ENCODE results near the gene LLGL1.

Gene LLGL1

DNA sequence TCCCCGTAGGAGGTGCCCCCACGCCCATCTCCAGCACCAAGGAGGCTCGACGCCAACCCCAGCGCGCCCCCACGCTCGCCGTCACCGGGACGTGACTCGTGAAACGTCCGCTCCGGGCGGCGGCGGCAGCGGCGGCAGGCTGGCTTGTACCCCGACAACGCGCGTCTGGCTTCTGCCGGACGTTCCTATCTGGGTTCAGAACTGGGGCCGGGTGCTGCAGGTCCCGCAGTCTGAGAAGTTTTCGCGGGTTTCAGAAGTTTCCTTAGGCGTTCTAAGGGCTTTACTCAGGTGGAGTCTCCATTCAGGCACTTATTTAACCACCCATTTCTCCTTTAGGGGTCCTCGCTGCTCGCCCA lies 42.5 kb upstream of the LLGL1 start:
- Histone ChIP-seq H3K79me1 (ENCODE audit: low read depth, low read length) (peaks cover 5% of the 10 kb centered on the region), H4K91ac (ENCODE audit: low read depth, low read length, poor library complexity) (no peak overlapping the region), H3K4me2 (ENCODE audit: insufficient read depth, low read length, poor library complexity, severe bottlenecking) (peak overlapping the region; percentile 85), H3K9me3 (replicated peaks in 1 of 2; ENCODE audit: control insufficient read depth in 2 of 2, insufficient read depth in 1 of 2, low read depth in 1 of 2, low read length in 2 of 2) (no peaks in the 10 kb centered on the region), H3K4ac (ENCODE audit: low read length) (no peak overlapping the region), H3K36me3 (replicated peaks in 1 of 2; ENCODE audit: control insufficient read depth in 2 of 2, insufficient read depth in 2 of 2, low read length in 2 of 2) (peaks cover 15 to 30% of the 10 kb centered on the region in 2 donors), H3K9ac (ENCODE audit: low read depth, low read length, poor library complexity) (peak overlapping the region; percentile 83), H2AFZ (ENCODE audit: low read length) (peak overlapping the region; percentile 95), H3K27ac (replicated peaks; ENCODE audit: low read length) (peak overlapping the region; percentile 99), H3K27me3 (ENCODE audit: control insufficient read depth in 3 of 3, insufficient read depth in 3 of 3, low read depth in 1 of 3, low read length in 3 of 3) (no peaks in the 10 kb centered on the region), H3K14ac (ENCODE audit: low read length) (no peak overlapping the region), H2BK12ac (ENCODE audit: low read length) (no peak overlapping the region), H3K23ac (ENCODE audit: low read depth, low read length, poor library complexity) (peak overlapping the region; percentile 87), H3K18ac (ENCODE audit: low read length) (peak overlapping the region; percentile 96), H2BK120ac (ENCODE audit: low read depth, low read length) (no peak overlapping the region), H2AK5ac (ENCODE audit: low read depth, low read length) (no peak overlapping the region), H4K8ac (ENCODE audit: low read depth, low read length) (no peak overlapping the region), H3K4me1 (ENCODE audit: control insufficient read depth in 2 of 2, insufficient read depth in 1 of 2, low read depth in 1 of 2, low read length in 2 of 2) (peaks cover 29 to 42% of the 10 kb centered on the region in 2 donors), H2BK5ac (ENCODE audit: low read length) (peak overlapping the region; percentile 97), H3K4me3 (ENCODE audit: low read length in 2 of 2) (peak overlapping the region; percentile 80 to 89), H2BK15ac (ENCODE audit: low read length) (no peak overlapping the region)
- no CpG with 5 or more reads among the region's 33 CpGs for WGBS, 2 donors (ENCODE audit: extremely low coverage in 2 of 2, insufficient read length in 2 of 2, insufficient replicate concordance in 1 of 2)
- DNase-seq (ENCODE audit: low spot score), result no peak

DNA sequence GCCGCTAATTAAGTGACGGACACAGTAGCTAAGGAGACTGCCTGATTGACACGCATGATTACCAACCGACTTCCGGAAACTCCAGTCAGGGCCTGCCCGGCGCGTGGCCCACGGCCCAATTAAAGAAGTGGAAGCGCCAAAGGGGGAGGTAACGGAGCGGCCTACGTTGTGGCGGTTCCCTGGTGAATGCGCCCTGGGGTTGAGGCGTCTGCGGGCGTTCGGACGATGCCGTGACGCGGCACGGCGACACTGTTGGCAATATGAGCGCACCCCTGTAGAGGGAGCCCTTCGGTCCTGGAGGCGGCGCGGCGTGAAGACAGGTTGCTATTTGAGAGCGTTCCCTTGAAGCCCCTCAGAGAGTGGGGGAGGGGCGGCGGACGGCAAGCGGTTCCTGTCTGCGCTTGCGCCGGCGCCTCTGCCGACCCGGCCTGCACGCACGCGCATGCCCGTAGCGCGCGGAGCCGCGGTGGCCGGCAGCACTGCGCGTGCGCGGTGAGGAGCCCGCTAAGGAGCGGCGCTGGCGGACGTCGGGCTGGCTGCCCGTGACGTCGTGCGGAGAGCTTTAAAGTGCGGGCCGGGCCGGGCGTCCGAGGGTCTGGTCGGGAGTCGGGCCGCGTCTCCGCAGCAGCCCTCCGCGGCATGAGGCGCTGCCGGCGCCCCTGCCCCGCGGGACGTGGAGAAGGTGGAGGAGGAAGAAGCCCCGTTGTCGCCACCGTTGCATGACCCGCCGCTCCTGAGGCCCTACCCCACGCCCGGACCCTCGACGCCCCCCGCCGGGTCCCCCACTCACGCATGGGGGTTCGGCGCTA lies 41.9 kb upstream of the LLGL1 start, which contains the start of gene ALKBH5:
Gene ALKBH5, plus strand, starts transcription at position 495 of the 809 bp plus-strand sequence. CDS start 416 bp downstream, outside the sequence.
- Histone ChIP-seq H3K9me3 (replicated peaks in 1 of 2; ENCODE audit: control insufficient read depth in 2 of 2, insufficient read depth in 1 of 2, low read depth in 1 of 2, low read length in 2 of 2) (no peaks in the 10 kb centered on the region), H3K4ac (ENCODE audit: low read length) (no peak within 1 kb of the TSS), H2BK15ac (ENCODE audit: low read length) (no peak within 1 kb of the TSS), H4K91ac (ENCODE audit: low read depth, low read length, poor library complexity) (no peak within 1 kb of the TSS), H2BK5ac (ENCODE audit: low read length) (peak within 1 kb of the TSS; percentile 97), H3K14ac (ENCODE audit: low read length) (peak within 1 kb of the TSS; percentile 97), H3K23ac (ENCODE audit: low read depth, low read length, poor library complexity) (peak within 1 kb of the TSS; percentile 96), H4K8ac (ENCODE audit: low read depth, low read length) (no peak within 1 kb of the TSS), H3K27ac (replicated peaks; ENCODE audit: low read length) (peak within 1 kb of the TSS; percentile 100), H2BK12ac (ENCODE audit: low read length) (no peak within 1 kb of the TSS), H3K18ac (ENCODE audit: low read length) (peak within 1 kb of the TSS; percentile 99), H3K4me1 (ENCODE audit: control insufficient read depth in 2 of 2, insufficient read depth in 1 of 2, low read depth in 1 of 2, low read length in 2 of 2) (peaks cover 33 to 39% of the 10 kb centered on the region in 2 donors), H3K4me3 (ENCODE audit: low read length in 2 of 2) (peak within 1 kb of the TSS; percentile 89 to 97), H3K79me1 (ENCODE audit: low read depth, low read length) (peaks cover 7% of the 10 kb centered on the region), H2AFZ (ENCODE audit: low read length) (peak within 1 kb of the TSS; percentile 95), H3K4me2 (ENCODE audit: insufficient read depth, low read length, poor library complexity, severe bottlenecking) (peak within 1 kb of the TSS; percentile 99), H3K9ac (ENCODE audit: low read depth, low read length, poor library complexity) (peak within 1 kb of the TSS; percentile 100), H2BK120ac (ENCODE audit: low read depth, low read length) (no peak within 1 kb of the TSS), H3K27me3 (ENCODE audit: control insufficient read depth in 3 of 3, insufficient read depth in 3 of 3, low read depth in 1 of 3, low read length in 3 of 3) (no peaks in the 10 kb centered on the region), H3K36me3 (replicated peaks in 1 of 2; ENCODE audit: control insufficient read depth in 2 of 2, insufficient read depth in 2 of 2, low read length in 2 of 2) (peaks cover 18 to 36% of the 10 kb centered on the region in 2 donors), H2AK5ac (ENCODE audit: low read depth, low read length) (peak within 1 kb of the TSS; percentile 77)
- WGBS, 2 donors (ENCODE audit: extremely low coverage in 2 of 2, insufficient read length in 2 of 2, insufficient replicate concordance in 1 of 2), result no CpG with 5 or more reads among the region's 98 CpGs
- DNase-seq (ENCODE audit: low spot score), result peak; percentile 99

DNA sequence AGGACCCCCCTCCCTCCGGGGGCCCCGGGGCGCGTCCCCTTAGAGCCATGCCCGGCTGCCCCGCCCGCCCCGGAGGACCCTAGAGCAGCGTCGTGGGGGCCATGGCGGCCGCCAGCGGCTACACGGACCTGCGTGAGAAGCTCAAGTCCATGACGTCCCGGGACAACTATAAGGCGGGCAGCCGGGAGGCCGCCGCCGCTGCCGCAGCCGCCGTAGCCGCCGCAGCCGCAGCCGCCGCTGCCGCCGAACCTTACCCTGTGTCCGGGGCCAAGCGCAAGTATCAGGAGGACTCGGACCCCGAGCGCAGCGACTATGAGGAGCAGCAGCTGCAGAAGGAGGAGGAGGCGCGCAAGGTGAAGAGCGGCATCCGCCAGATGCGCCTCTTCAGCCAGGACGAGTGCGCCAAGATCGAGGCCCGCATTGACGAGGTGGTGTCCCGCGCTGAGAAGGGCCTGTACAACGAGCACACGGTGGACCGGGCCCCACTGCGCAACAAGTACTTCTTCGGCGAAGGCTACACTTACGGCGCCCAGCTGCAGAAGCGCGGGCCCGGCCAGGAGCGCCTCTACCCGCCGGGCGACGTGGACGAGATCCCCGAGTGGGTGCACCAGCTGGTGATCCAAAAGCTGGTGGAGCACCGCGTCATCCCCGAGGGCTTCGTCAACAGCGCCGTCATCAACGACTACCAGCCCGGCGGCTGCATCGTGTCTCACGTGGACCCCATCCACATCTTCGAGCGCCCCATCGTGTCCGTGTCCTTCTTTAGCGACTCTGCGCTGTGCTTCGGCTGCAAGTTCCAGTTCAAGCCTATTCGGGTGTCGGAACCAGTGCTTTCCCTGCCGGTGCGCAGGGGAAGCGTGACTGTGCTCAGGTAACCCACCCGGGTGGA lies 41.0 kb upstream of the LLGL1 start:
- no peak overlapping the region for H3K27ac ChIP-seq (replicated peaks; ENCODE audit: low read length)
- H3K9ac ChIP-seq (ENCODE audit: low read depth, low read length, poor library complexity), result peak overlapping the region; percentile 97
- H3K14ac ChIP-seq (ENCODE audit: low read length), result peak overlapping the region; percentile 92
- H2BK5ac ChIP-seq (ENCODE audit: low read length), result peak overlapping the region; percentile 97
- no peak overlapping the region for H2BK120ac ChIP-seq (ENCODE audit: low read depth, low read length)
- H3K4me3 ChIP-seq (ENCODE audit: low read length in 2 of 2), result peak overlapping the region; percentile 89 to 97
- H3K18ac ChIP-seq (ENCODE audit: low read length), result peak overlapping the region; percentile 64
- peaks cover 32 to 33% of the 10 kb centered on the region in 2 donors for H3K4me1 ChIP-seq (ENCODE audit: control insufficient read depth in 2 of 2, insufficient read depth in 1 of 2, low read depth in 1 of 2, low read length in 2 of 2)
- no peaks in the 10 kb centered on the region for H3K9me3 ChIP-seq (replicated peaks in 1 of 2; ENCODE audit: control insufficient read depth in 2 of 2, insufficient read depth in 1 of 2, low read depth in 1 of 2, low read length in 2 of 2)
- no peak overlapping the region for H2BK15ac ChIP-seq (ENCODE audit: low read length)
- no peak overlapping the region for H3K4ac ChIP-seq (ENCODE audit: low read length)
- no peak overlapping the region for H4K8ac ChIP-seq (ENCODE audit: low read depth, low read length)
- DNase-seq (ENCODE audit: low spot score), result peak; percentile 33
- no peak overlapping the region for H2BK12ac ChIP-seq (ENCODE audit: low read length)
- no peaks in the 10 kb centered on the region for H3K27me3 ChIP-seq (ENCODE audit: control insufficient read depth in 3 of 3, insufficient read depth in 3 of 3, low read depth in 1 of 3, low read length in 3 of 3)
- peaks cover 19 to 43% of the 10 kb centered on the region in 2 donors for H3K36me3 ChIP-seq (replicated peaks in 1 of 2; ENCODE audit: control insufficient read depth in 2 of 2, insufficient read depth in 2 of 2, low read length in 2 of 2)
- no CpG with 5 or more reads among the region's 92 CpGs for WGBS, 2 donors (ENCODE audit: extremely low coverage in 2 of 2, insufficient read length in 2 of 2, insufficient replicate concordance in 1 of 2)
- peaks cover 7% of the 10 kb centered on the region for H3K79me1 ChIP-seq (ENCODE audit: low read depth, low read length)
- peak overlapping the region; percentile 99 for H3K4me2 ChIP-seq (ENCODE audit: insufficient read depth, low read length, poor library complexity, severe bottlenecking)
- peak overlapping the region; percentile 20 for H2AK5ac ChIP-seq (ENCODE audit: low read depth, low read length)
- peak overlapping the region; percentile 96 for H3K23ac ChIP-seq (ENCODE audit: low read depth, low read length, poor library complexity)
- H4K91ac ChIP-seq (ENCODE audit: low read depth, low read length, poor library complexity), result no peak overlapping the region
- peak overlapping the region; percentile 95 for H2AFZ ChIP-seq (ENCODE audit: low read length)
